SK-N-SH treated with all-trans-retinoic acid at 6 μM for 48 hours (cell line): Measurements from ENCODE around the gene MYADM.

Experiments
- ARNTL ChIP-seq: fragments of 450-650 bp; formaldehyde crosslinking; IDR thresholded peaks from 2 replicates; pipeline ENCODE4 v1.5.0; 2020; ENCODE audit warnings: low read depth, mild to moderate bottlenecking, moderate library complexity, borderline replicate concordance
- GLIS3 ChIP-seq: fragments of 250-450 bp; sonication (Bioruptor Pico); IDR thresholded peaks from 2 replicates; pipeline ENCODE4 v1.5.0; 2020; ENCODE audit warnings: mild to moderate bottlenecking, moderate library complexity
- ZC3H10 ChIP-seq: fragments of 250-450 bp; sonication (Bioruptor Pico); IDR thresholded peaks from 2 replicates; pipeline ENCODE4 v1.5.1; 2021; ENCODE audit warnings: mild to moderate bottlenecking, moderate library complexity
- TF ChIP-seq, protein P1 (sequence below): fragments of 250-450 bp; sonication (Bioruptor Pico); IDR thresholded peaks from 2 replicates; pipeline ENCODE4 v1.5.1; 2020; ENCODE audit warnings: low read depth, mild to moderate bottlenecking, moderate library complexity

DNA sequence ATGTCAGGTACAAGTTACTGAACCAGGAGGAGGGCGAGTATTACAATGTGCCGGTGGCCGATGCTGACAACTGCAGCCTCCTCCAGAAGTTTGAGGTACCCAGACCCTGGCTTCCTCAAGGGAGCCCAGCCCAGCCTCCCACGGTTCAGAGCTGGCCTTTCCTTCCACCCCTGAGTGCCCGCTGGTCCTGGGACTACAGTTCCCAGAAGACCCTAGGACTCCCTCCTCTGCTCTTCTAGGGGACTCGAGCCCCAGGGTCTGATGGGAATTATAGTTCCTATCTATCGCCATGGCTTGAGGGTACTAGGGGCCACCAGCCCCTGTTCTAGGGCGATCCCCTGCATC is 25.3 kb downstream of the MYADM start:
- no peak for TF ChIP-seq ARNTL (CRISPR knock-in tag)
- TF ChIP-seq, protein P1, sequence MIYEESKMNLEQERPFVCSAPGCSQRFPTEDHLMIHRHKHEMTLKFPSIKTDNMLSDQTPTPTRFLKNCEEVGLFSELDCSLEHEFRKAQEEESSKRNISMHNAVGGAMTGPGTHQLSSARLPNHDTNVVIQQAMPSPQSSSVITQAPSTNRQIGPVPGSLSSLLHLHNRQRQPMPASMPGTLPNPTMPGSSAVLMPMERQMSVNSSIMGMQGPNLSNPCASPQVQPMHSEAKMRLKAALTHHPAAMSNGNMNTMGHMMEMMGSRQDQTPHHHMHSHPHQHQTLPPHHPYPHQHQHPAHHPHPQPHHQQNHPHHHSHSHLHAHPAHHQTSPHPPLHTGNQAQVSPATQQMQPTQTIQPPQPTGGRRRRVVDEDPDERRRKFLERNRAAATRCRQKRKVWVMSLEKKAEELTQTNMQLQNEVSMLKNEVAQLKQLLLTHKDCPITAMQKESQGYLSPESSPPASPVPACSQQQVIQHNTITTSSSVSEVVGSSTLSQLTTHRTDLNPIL: no peak
- no peak for TF ChIP-seq ZC3H10
- no peak for TF ChIP-seq GLIS3 (CRISPR knock-in tag)
